HFF-Myc (cell line): ENCODE data around the gene FAM81B.
"Not testable (repeated sequence)": the region's sequence is repeated elsewhere in the genome, so short reads cannot be mapped to it uniquely, and the experiment has no call there.

Source experiments
- DNase-seq: peaks from one replicate; pipeline ENCODE4 v3.0.0-alpha.2; 2011; ENCODE audit warnings: low read depth; ENCODE audit errors: extremely low read depth
- H3K4me3 ChIP-seq: replicated peaks from 2 replicates; pipeline ENCODE4 v1.5.1; 2011; ENCODE audit warnings: low read depth, mild to moderate bottlenecking, control low read depth, low read length
- TF ChIP-seq, protein P1 (sequence below): IDR thresholded peaks from 2 replicates; pipeline ENCODE4 v1.5.1; 2012; ENCODE audit warnings: mild to moderate bottlenecking, low read depth, low read length, control low read depth; ENCODE audit errors: missing control alignments

The FAM81B gene, protein sequence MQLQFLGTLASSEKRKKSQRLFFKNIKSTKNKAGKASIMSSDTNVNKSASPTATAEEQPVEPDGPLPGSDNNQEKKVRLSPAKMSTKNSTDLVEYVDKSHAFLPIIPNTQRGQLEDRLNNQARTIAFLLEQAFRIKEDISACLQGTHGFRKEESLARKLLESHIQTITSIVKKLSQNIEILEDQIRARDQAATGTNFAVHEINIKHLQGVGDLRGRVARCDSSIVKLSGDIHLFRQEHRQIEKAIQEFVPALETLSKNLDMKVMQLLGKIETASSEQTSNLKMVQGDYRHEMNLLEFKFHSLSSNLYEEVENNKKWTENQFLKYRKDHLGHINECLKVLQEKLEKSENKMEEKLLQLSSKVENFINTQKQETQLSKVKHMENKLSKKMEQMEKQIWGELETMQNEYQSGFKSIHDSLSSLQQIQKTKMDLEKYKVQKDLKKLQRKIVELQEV

DNA sequence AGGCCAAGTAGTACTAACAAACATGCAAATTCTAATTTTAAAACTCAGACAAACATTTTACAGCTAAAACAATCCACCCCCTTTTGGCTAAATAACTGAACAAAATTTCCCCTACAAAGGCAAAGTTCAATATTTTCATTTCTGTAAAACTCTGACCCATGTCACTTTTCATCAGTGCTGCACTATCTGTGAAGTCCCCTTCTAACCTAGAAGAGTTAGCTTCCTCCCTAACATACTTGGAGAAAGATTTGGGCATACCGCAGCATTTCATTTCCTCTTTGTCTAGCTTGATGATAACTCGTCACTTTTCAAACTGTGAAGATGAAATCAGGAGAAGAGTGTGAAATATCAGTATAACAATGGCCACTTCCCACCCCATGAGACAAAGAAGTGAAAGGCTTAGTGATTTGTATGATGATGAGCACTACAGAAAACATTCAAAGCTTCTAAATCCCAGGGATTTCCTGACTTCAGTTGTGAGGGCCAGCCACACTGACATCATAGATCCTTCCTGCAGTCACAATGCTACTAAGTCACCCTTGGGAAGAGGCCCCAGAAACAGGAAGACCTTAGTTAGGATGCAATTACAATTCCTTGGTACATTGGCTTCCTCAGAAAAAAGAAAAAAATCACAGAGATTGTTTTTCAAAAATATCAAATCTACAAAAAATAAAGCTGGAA lies at the start of gene FAM81B:
Gene FAM81B (plus strand): TSS at position 555 of the 681 bp plus-strand sequence. CDS start 24 bp downstream, at position 579.
- DNase-seq: no peak
- TF ChIP-seq, protein P1, sequence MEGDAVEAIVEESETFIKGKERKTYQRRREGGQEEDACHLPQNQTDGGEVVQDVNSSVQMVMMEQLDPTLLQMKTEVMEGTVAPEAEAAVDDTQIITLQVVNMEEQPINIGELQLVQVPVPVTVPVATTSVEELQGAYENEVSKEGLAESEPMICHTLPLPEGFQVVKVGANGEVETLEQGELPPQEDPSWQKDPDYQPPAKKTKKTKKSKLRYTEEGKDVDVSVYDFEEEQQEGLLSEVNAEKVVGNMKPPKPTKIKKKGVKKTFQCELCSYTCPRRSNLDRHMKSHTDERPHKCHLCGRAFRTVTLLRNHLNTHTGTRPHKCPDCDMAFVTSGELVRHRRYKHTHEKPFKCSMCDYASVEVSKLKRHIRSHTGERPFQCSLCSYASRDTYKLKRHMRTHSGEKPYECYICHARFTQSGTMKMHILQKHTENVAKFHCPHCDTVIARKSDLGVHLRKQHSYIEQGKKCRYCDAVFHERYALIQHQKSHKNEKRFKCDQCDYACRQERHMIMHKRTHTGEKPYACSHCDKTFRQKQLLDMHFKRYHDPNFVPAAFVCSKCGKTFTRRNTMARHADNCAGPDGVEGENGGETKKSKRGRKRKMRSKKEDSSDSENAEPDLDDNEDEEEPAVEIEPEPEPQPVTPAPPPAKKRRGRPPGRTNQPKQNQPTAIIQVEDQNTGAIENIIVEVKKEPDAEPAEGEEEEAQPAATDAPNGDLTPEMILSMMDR: no peak
- no peak within 1 kb of the TSS for H3K4me3 ChIP-seq

DNA sequence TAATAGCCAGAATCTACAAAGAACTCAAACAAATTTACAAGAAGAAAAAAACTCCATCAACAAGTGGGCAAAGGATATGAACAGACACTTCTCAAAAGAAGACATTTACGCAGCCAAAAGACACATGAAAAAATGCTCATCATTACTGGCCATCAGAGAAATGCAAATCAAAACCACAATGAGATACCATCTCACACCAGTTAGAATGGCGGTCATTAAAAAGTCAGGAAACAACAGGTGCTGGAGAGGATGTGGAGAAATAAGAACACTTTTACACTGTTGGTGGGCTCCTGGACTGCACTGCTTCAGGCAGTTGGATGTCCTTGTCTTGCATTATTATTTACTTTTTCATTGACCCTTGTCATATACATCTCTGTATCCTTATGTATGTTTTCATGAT lies 49.7 kb upstream of the FAM81B start:
- not testable (repeated sequence) for DNase-seq, H3K4me3 ChIP-seq

DNA sequence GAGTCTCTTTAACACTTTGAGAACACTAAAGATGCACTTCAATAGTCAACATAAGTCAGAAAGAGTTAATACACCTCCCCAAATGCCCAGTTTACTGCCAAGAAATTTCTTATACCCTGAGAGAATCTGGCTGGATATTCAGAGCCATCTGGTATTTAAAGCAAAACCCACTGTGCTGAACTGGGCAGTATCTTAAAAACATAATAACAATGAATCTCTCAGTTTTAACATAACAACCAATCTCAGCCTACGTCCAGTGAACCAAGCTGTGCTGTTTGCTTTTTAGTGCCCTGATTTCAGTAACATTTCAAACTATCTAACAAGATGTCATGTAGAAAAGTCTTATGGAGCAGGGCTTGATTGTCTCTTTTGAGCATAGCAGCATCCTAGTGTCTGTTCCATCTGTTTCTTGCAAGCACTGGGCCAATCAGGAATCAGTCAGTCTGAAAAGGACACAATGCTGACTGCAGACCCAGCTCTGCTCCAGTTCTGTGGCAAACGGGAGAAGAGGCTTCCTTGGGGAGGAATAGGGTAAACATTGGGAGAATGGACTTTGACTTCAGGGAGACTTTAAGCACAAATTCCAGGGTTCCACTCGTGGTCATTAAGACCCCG lies 43.6 kb upstream of the FAM81B start:
- H3K4me3 ChIP-seq: no peak overlapping the region
- DNase-seq: no peak
- TF ChIP-seq, protein P1: no peak

DNA sequence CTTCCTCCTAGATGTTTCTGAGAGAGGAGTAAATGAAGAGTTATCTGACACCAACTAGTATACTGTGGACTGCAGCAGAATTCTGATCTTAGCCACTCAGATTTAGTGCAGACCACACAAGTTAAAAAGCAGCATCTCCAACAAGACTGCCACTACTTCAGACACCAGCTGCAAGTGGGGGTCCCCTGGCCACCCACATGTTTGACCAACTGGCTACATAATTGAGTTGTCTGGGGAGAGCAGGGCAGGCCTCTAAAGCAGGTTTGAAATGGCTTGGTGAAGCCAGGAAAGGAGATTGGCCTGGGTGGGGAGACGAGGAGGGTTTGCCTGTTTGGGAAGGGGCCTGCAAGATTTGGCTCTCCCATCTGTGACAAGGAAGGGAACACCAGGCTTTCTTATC lies 40.5 kb upstream of the FAM81B start:
- no peak for DNase-seq
- TF ChIP-seq, protein P1: no peak

DNA sequence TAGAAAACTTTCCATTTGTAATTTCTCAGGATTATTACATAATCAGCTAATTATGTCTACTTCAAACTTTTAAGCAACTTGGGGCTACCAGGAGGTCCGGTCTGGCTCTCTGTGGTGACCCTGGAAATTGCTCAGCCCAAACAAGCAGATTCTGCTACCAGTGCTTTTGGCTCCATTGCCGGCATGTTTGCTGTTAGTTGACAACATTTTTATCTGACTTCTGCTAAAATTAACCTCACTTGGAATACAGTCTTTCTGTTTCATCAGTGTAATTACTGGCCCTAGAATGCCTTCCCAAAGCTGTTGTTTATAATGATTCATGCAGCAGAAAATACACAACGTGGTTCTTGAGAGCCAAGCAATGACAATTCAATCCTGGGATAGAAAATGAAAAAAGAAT lies 38.5 kb upstream of the FAM81B start:
- DNase-seq: no peak
- TF ChIP-seq, protein P1: no peak
- no peak overlapping the region for H3K4me3 ChIP-seq

More for the DNA sequence above, 40.5 kb upstream of the FAM81B start:
- H3K4me3 ChIP-seq: no peak overlapping the region

DNA sequence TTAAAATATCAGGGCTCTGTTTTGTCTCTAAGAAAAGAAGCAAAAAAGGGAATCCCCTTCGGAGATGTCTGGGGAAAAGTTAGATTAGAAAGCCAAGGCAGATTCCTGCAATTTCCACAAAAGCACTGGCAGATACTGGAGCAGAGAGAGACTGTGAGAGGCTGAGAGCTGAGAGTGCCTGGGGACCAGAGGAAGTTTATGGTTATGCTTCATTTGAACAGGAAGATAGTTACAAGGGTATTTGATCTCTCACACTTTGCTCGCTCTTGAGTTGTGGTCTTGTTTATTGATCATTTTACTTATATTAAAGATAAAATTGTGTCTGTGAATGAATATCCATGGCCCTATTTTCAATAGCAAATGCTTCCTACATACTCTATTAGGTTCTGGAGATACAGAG lies 32.8 kb upstream of the FAM81B start:
- DNase-seq: no peak
- H3K4me3 ChIP-seq: no peak overlapping the region
- TF ChIP-seq, protein P1: no peak

DNA sequence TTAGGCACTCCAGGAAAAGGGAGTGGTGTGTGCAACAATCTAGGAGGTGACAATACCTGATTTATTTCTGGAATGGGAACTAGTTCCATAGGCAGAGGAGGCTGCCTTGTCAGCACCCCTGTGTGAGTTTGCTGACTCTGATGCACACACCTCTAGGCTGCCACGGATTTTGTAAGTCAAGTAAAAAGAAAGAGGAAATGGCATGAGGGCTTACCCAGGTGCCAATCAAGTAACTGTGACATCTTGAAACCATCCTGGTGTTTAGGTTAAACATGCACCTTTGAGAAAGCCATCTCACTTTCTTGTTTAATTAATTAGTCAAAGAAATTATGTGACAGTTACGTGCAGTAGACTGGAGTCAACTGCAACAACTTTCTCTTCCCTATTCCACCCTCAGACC lies 32.3 kb upstream of the FAM81B start:
- TF ChIP-seq, protein P1: no peak
- no peak for DNase-seq

DNA sequence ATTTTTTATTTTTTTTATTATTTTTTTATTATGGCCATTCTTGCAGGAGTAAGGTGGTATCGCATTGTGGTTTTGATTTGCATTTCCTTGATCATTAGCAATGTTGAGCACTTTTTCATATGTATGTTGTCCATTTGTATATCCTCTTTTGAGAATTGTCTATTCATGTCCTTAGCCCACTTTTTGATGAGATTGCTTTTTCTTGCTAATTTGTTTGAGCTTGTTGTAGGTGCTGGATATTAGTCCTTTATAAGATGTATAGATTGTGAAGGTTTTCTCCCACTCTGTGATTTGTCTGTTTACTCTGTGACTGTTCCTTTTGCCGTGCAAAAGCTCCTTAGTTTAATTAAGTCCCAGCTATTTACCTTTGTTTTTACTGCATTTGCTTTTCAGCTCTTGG lies 30.5 kb upstream of the FAM81B start:
- not testable (repeated sequence) for H3K4me3 ChIP-seq, DNase-seq

More for the DNA sequence above, 32.3 kb upstream of the FAM81B start:
- no peak overlapping the region for H3K4me3 ChIP-seq
